GM12872 (cell line): ENCODE measurements around the gene HIF3A.

Experiments
- CTCF ChIP-seq: IDR thresholded peaks from 3 replicates; pipeline ENCODE4 v1.5.1; 2011; ENCODE audit warnings: low read depth, mild to moderate bottlenecking, low read length, moderate library complexity; ENCODE audit not compliant: insufficient read depth

HIF3A gene

GRCh38 chr19:46330319-46330918, 33.6 kb downstream of the HIF3A start:
- no peak for TF ChIP-seq CTCF

- no peak for TF ChIP-seq CTCF
Measured at GRCh38 chr19:46337487-46337886, 40.6 kb downstream of the HIF3A start.

GRCh38 chr19:46339446-46339845, 42.6 kb downstream of the HIF3A start:
- TF ChIP-seq CTCF, result no peak

- no peak for TF ChIP-seq CTCF
Measured at GRCh38 chr19:46340051-46340659, 43.3 kb downstream of the HIF3A start.

GRCh38 chr19:46341937-46342336, 45.1 kb downstream of the HIF3A start:
- no peak for TF ChIP-seq CTCF

- TF ChIP-seq CTCF, result no peak
Measured at GRCh38 chr19:46344363-46344762, 47.5 kb downstream of the HIF3A start.

GRCh38 chr19:46345157-46345556, 48.3 kb downstream of the HIF3A start:
- TF ChIP-seq CTCF, result no peak
